ENCODE results near the gene SORCS1. TPM values are rescaled to one million over a fixed set of nuclear protein-coding genes. Genes with fewer than 3 reads are reported as not detected.

The SORCS1 gene
- total RNA-seq, 1 experiment from 2014 or later, result not detected

GRCh38 chr10:106609470-106610266, 554.8 kb downstream of the SORCS1 start:
- intact Hi-C loops (cut with micrococcal nuclease), result no loop called here
- Histone ChIP-seq H3K79me2 (ENCODE audit: insufficient read depth, low read length) (no peaks in the 10 kb centered on the region), H3K27me3 (ENCODE audit: insufficient read depth, low read length) (no peaks in the 10 kb centered on the region), H3K4me3 (replicated peaks in 1 of 2; ENCODE audit: low read depth in 1 of 2, low read length in 2 of 2) (no peak overlapping the region), H2AFZ (ENCODE audit: low read depth, low read length, poor library complexity, severe bottlenecking) (no peak overlapping the region), H4K20me1 (ENCODE audit: insufficient read depth) (no peaks in the 10 kb centered on the region), H3K4me1 (ENCODE audit: control insufficient read depth in 1 of 2, insufficient read depth in 2 of 2, low read length in 2 of 2) (no peaks in the 10 kb centered on the region), H3K4me2 (ENCODE audit: low read length) (no peak overlapping the region), H3K27ac (ENCODE audit: low read depth, low read length) (no peak overlapping the region), H3K36me3 (ENCODE audit: control insufficient read depth in 1 of 2, insufficient read depth in 2 of 2, low read length in 2 of 2) (no peaks in the 10 kb centered on the region), H3K9ac (ENCODE audit: low read length) (no peak overlapping the region), H3K9me2 (ENCODE audit: insufficient read depth) (no peaks in the 10 kb centered on the region), H3K9me3 (ENCODE audit: control insufficient read depth in 1 of 2, insufficient read depth in 1 of 2, low read depth in 1 of 2, low read length in 2 of 2) (peaks cover 17 to 19% of the 10 kb centered on the region in 2 experiments; a peak in 2 of 4 replicates)
- ATAC-seq, result no peak
- RAD21 ChIA-PET (ENCODE audit: low non-redundant PET in 1 of 2, low total read pairs in 2 of 2, uncharacterized antibody in 2 of 2, unreplicated experiment in 2 of 2), result no interaction called here
- no TSS peak for BruUV-seq (replicated peaks)
- no peak for TF ChIP-seq EZH2phosphoT487 (IDR thresholded peaks at IDR 0.05; ENCODE audit: borderline replicate concordance)
- TF ChIP-seq POLR2A (IDR thresholded peaks at IDR 0.05; ENCODE audit: borderline replicate concordance, extremely low read depth, insufficient read depth, insufficient read length), result no peak
- TF ChIP-seq REST (IDR thresholded peaks at IDR 0.05; ENCODE audit: low read depth), result no peak
- no peak for TF ChIP-seq CBX3 (IDR thresholded peaks at IDR 0.05; ENCODE audit: low read depth)
- TF ChIP-seq CTCF (IDR thresholded peaks at IDR 0.05 in 2 of 3, conservative IDR thresholded peaks at IDR 0.05 in 1 of 3; ENCODE audit: borderline replicate concordance in 1 of 3, insufficient read depth in 1 of 3, low read depth in 2 of 3, low read length in 2 of 3), result peak in 2 of 3 experiments; percentile 17 to 27; a peak in 2 of 6 replicates
- POLR2A ChIA-PET, result no interaction called here
- DNase-seq (ENCODE audit: low read depth, low spot score), result no peak
- CTCF ChIA-PET, result no interaction called here

Data from HCT116 (cell line).